HG03520 (cell line): Measurements from ENCODE around the gene ERBB4.
"Not testable (repeated sequence)": the region's sequence is repeated elsewhere in the genome, so short reads cannot be mapped to it uniquely, and the experiment has no call there.

Source experiments
- ATAC-seq: cut with Tn5 transposase; IDR thresholded peaks from one replicate; pipeline ENCODE4 v1.9.1; 2021; ENCODE audit warnings: mild to moderate bottlenecking, moderate library complexity; ENCODE audit not compliant: unreplicated experiment

The ERBB4 gene

DNA sequence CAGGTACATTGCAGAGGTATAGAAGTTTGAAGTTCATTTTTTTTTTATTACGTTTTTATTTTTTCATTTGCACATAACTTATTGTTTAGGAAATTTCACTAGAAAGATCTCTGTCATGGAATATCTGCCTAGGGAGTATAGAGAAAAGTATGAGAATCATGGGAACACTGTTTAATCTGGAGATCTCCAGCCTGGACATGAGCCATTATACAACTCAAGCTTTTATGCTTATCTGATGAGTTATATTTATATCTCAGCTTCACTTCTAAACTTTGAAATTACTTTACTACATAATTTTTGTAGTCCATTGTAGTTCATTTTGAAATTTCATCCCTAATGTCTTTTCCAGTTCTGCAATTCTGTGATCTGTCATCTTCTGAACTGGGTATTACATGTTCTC lies 515.6 kb downstream of the ERBB4 start:
- no peak for ATAC-seq

DNA sequence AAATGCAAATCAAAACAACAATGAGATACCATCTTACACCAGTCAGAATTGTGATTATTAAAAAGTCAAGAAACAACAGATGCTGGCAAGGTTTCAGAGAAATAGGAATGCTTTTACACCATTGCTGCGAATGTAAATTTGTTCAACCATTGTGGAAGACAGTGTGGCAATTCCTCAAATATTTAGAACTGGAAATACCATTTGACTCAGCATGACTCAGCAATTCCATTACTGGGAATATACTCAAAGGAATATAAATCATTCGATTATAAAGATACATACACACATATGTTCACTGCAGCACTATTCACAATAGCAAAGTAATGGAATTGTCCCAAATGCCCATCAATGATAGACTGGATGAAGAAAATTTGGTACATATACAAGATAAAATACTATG lies 516.7 kb downstream of the ERBB4 start:
- no peak for ATAC-seq

DNA sequence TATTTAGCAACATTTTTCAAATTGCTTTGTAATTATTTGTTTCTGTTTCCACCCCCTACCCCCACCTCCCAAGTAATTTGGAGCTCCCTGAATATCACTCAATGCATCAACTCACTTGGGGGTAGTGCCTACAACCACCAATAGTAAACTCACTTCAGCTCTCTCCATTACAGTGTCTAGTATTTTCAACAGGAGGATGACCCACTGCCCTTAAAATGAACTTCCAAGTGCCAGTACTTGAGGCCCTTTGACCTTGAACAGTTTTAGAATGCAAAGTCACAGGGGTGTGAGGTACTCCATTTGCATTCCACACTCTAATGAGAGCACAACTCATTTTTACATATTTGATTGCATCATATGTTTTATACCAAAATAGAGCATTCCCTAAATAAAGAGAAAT lies 523.0 kb downstream of the ERBB4 start:
- no peak for ATAC-seq

DNA sequence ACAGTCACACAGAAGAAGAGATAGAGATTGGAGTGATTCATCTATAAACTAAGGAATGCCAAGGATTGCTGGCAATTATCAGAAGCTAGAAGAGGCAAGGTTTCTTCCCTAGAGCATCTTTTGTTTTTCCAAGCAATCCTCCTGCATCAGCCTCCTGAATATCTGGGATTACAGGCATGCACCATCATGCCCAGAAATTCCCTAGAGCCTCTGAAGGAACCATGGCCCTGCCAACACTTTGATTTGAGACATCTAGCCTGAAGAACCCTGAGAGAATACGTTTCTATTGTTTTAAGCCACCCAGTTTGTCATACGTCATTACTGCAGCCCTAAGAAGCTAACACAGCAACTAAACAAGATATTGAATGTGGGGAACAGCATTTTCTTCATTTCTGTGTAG lies 525.0 kb downstream of the ERBB4 start:
- no peak for ATAC-seq

DNA sequence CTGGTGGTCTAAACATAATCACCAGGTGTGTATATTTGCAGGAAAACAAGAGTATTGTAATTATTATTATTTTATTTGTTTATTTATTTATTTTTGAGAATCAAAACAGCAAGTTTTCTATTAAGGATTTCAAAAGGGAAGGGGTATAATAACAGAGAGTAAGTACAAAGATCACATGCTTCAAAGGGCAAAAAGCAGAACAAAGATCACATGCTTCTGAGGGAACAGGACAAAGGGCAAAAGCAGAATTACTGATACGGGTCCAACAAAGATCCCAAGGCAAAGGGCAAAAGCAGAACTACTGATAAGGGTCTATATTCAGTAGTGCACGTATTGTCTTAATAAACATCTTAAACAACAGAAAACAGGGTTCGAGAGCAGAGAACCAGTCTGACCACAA lies 528.3 kb downstream of the ERBB4 start:
- not testable (repeated sequence) for ATAC-seq

DNA sequence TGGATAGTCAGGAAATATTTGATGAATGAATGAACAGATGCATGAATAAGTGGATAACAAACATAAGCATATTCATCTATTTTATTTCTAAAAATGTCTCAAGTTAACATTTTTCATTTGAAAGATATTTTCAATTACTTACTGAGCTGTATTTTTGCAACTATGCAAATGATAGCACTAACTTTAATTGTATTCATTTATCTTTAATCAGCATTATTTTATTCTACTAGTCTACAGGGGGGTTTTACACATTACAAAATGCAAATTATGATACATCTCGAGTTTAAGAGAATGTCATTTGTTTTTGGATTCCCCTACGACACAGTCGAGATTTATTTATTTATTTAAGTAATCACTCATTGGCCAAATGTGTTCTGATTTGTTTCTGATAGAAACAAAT lies 530.6 kb downstream of the ERBB4 start:
- no peak for ATAC-seq

DNA sequence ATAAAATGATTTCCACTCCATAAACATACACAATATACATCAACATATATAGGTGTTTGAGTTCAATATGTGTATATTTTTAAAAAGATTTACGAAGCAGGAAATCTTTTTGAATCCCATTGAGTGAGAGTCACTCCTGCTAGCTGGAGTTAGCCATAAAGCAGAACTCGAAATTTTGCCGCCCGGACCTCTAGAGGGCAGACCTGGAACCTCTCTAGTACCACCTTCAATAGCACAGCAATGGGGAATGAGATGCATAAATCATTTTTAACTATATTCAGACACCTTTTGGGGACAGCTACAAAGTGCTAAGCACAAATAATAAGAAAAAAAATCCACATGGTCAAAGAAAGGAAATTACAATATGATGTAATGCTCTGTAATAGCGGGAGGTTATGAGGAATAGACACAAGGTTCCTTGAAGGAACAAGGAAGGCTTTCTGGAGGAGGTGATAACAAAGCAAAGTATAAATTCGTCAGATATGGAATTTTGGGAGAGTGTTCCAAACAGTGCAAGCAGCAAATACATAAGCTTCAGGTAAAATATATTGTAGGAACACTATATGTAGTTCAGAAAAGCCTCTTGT lies 533.4 kb downstream of the ERBB4 start:
- ATAC-seq: peak; percentile 86

DNA sequence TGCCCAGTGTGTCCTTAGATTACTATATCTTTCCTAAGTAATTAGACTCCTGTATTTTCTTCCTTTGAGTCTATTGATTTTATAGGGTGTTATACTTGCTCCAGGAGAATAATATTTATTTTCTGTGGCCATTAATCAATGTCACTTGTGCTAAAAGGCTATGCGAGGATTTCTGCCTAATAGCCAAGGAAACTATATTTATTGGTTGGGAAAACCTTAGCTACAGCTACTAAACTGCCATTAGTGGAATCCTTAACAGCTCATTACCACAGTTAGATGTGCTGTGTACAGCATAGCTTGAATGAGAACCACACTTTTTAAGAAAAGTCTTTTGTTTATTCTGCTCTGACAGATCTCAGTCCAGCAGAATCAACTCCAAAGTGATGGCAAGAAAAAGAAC lies 537.3 kb downstream of the ERBB4 start:
- ATAC-seq: no peak

DNA sequence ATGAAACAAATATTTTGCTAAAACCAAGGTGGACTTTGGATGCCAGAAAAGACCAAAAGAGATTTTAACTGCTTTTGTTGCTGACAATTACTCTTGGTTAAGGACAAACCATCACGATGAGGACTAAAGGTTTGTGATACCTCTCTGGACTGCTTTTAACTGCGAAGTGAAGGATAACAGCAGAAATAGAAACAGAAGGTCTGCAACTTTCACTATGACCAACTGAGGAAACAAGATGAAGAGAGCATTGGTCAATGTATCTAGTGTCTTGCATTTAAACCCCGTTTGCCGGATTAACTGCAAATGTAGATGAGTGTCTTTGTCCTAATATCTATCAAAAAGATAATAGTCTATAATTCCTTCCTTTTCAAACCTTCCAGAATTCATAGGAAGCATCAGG lies 541.7 kb downstream of the ERBB4 start:
- ATAC-seq: peak; percentile 53

DNA sequence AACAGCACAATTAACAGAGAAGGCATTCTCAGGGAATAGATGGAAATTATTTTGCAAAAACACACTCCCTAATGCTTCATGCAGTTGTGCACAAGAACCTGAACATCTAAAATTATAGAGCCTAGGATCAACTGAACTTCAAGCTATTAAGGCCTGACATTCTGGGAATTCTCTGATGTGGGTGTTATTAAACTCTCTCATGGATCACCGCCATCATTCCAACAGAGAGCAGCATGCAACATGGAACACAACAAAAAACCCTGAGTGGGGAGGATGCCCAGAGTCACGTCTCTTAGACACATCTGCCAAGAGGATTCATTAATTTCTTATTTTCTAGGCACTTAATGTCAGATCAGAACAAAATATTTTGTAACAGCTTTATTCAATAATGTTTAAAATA lies 543.8 kb downstream of the ERBB4 start:
- ATAC-seq: no peak

DNA sequence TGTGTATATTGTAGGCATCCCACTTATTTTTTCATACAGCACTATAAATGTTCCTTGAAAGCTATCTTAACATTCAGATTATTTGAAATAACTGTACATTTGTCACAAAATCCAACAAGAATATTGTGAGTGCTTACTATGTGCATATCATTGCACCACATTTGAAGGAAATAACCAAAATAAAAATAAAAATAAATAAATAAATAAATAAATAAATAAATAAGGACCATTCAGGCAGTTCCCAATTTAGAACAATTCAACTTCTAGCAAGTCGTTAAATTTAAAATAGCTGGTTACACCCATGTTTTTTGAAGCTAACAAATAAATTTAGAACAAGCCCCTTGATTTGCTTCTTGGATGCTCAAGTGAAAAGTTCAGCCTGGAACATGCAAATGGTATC lies 548.3 kb downstream of the ERBB4 start:
- no peak for ATAC-seq

DNA sequence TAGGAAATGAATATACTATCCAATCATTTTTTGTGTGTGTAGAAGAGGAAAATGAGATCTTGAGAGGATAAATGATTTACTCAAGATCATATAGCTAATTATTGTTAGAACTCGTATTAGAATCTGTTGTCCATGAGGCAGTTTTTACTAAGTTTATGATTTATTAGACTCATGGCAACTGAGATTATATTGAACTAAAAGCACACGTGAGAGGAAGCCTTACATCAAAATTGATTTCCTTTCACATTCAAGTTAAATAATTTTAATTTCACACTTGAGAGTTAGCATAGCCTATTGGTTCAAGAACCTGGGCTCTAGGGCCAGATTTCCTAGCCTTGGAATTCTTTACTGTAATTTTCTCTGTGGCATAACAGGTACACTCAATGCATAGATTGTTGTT lies 552.3 kb downstream of the ERBB4 start:
- no peak for ATAC-seq

DNA sequence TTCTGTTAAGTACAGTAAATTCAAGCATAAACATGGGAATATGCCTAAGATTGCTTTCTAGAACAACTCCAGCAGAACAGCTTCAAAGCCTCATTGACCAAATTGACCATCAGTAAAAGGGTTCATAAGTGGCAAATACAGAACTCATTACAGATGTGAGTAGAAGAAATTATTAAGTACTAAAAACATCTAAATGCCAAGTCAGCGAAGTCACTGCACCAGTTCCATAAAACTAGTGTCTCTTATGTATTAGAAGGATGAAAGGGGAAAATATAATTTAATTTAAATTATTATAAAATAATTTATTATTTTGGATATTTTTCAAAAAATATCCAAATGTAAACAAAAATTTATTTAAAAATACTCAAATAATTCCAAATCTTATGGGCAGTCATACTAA lies 553.2 kb downstream of the ERBB4 start:
- ATAC-seq: no peak

DNA sequence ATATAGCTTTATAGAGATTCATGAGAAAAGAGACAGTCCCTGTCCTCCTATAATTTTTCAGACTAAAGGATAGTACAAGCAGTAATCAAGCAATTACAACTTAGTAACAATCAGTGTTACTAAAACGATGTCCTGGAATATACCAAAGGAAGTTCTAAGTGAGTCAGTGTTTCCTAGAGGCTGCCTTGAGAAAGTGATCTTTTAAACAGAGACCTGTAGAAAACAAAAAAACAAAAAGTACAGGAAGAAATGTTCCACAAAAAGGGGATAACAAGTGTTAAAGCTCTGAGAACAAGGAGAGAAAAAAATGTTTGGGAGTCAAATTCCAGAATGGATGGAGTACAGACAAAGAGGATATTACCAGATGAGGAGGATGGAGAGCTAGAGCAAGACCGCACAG lies 556.4 kb downstream of the ERBB4 start:
- ATAC-seq: no peak

DNA sequence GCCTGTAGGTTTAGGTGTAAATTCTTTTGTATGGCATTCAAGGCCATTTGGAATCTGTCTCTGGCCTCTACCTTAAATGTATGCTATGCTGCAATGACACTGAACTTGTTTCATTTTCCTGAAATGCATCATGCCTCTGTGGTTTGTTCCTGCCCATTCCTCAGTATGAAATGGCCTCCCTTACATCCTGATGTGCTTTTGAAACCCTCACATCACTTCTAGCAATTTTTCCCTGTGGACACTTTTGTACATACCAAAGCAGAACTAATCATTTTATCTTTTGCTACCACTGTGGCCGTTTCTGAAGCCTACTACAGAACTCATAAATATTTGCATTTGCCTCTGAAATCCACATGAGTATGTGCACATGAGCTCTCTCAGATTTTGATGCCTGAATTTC lies 557.2 kb downstream of the ERBB4 start:
- no peak for ATAC-seq

DNA sequence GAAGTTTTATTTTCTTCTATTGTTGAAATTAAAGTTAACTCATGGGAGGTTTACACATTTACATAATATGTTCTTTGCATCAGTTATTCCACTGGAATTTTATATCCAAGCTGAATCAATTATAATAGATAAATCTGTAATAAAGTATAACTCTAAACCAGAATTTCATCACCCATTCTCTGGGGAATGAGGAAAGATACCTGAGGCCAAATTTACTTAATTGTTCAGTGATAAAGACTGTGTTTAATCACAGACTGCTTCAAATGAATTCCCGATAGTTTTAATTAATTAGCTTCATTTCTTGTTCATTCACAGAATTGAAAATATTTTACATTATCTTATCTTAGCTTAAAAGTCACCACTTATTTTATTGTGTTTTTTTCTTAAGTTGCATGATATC lies 562.5 kb downstream of the ERBB4 start:
- ATAC-seq: no peak

DNA sequence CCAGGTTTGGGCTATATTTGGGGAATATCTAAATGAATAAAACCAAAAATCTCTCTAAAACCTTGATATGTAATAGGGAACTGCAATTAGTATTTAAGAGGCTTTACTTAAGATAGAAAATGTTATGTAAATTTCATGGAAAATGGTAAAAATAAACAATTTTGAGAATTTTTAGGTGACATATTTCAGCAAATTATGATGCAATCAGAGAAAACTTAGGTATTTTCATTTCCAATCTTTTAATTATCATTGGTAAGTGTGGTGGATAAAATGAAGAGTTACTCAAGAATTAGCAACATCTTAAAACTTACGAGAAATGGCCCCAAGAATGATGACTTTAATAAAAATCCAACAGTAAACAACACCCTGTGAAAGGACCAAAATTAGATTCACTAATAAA lies 571.4 kb downstream of the ERBB4 start:
- no peak for ATAC-seq

DNA sequence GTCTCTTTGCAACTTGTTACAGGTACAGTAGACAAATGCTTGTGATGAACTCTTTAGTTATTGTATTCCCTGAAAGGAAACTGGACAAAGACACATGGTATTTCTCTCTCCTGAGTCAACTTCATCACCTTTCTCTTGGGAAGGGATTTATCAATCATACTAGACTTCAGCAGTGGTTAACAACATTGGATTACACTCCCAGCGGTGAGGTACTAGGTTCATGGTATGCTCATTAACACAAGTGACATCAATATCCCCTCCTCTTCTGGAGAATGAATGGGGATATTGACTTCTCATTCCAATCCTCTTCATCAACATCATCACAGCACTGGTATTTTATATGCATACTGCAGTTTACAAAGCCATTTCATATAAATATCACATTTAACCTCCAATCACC lies 574.6 kb downstream of the ERBB4 start:
- ATAC-seq: no peak

DNA sequence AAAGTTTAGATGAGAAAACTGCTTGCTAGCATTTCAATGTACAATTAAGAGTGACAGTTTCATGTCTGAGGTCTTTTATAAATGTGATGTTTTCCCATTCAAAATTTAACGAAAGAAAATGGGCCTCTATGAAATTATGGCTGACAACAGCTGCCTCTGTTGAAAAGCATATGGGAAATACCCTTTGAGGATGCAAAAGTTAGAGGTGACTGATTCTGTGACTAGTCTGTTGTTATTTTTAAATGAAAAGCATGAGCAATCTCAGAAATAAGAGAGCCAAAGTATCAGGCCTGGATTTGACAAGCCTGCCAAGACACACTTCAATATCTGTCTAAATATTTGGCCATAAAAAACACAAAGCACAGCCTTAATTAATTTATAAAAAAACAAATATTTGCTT lies 580.8 kb downstream of the ERBB4 start:
- peak; percentile 99 for ATAC-seq

DNA sequence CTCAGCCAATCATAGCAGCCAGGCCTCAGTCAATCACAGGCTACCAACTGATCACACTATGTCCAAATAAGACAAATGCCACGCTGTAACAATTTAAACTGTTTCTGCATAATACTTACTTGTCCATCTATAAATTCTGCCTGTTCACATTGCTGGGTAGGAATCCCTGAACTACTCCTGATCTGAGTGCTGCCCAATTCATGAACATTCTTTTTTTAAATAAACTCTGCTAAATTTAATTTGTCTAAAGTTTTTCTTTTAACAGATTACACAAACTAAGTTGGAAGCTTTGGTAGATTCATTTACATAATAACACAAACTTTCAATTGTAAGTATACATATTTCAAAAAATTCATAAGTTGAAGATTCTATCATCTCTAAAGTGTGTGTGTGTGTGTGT lies 583.0 kb downstream of the ERBB4 start:
- no peak for ATAC-seq

DNA sequence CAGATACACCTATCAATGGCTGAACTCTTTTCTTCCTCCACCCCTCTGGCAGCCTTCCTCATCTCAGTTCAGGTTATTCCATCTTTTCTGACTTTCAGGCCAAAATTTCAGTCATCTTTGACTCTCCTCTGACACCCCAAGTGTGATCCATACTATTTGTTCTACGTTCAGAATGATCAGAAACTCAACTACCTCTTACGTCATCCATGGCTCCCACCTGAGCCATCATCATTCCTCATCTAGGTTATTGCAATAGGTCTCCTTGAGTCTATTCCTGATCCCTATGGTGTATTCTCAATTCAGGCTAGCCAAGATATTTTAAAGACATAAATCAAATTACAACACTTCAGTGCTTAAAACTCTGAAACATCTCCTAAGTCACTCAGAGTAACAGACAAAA lies 589.7 kb downstream of the ERBB4 start:
- no peak for ATAC-seq

DNA sequence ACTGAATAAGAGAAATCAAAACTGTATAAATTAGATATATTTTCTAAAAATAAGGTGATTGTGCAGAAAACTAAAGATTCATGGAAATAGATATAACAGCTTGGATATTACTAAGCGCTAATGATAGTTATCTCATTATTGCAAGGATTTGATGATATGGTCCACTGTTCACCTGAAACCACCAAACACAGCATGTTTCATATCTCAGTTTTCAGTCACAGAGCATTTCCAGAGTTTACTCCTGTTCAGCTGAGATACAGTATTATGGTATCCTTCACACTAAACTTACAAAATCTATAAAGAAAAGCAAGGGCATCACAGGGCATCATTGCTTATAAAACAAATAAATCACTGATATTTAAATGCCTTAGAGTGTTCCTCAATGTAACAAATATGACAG lies 591.6 kb downstream of the ERBB4 start:
- ATAC-seq: no peak

DNA sequence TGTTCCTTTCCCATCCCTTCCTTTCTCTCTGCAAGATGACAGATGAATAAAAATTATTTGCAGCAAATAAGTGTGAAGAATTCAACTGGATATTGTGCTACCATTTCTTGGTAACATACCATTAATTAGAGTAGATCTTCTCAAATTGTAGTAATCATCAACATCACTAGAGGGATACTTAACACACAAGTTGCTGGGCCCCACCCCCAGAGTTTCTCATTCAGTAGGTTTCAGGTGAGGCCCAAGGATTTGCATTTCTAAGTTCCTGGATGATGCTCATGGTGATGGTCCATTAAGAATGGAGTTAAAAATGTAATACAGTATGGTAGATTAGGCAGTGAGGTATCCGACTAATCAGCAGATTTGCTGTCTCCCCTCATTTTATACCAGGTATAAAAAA lies 594.0 kb downstream of the ERBB4 start:
- ATAC-seq: peak; percentile 82

DNA sequence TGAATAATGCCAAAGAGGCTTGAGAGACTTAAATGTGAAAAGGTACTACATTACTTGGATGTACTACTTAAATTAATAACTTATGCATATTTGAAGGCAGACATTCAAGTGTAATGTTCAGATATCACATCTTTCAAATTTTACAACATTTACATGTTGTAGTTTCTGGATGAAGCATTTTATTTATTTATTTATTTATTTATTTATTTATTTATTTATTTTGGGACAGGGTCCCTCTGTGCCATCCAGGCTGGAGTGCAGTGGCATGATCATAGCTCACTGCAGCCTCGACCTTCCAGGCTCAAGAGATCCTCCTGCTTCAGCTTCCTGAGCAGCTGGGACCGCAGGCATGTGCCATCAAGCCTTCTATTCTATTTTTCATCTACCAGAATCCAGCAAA lies 596.4 kb downstream of the ERBB4 start:
- no peak for ATAC-seq
